Adrenal gland (tissue), 5 donors: ENCODE measurements around the gene KIF2A.

Source experiments
- CTCF ChIP-seq, 6 experiments: fragments of 450-650 bp in 4 of 6; fragments of 200-600 bp in 2 of 6; sonication (generic) in 1 of 6; IDR thresholded peaks; 1 replicate in 5 of 6; 2 replicates in 1 of 6; pipeline versions ENCODE4 v1.5.1 to v1.8.0; 2016 to 2021; ENCODE audit warnings: antibody characterized with exemption in 6 of 6, mild to moderate bottlenecking in 2 of 6, moderate library complexity in 1 of 6
- POLR2A ChIP-seq, 2 donors: fragments of 450-650 bp; IDR thresholded peaks; one replicate each; pipeline ENCODE4 v1.6.1; 2017; ENCODE audit warnings: antibody characterized with exemption in 2 of 2, mild to moderate bottlenecking in 2 of 2, moderate library complexity in 1 of 2
- donor health status: DM: no; HTN: no; CAD: no.

GRCh38 chr5:62375627-62376026 lies 69.6 kb downstream of the KIF2A start:
- TF ChIP-seq CTCF (IDR thresholded peaks at IDR 0.05) (no peak), POLR2A (IDR thresholded peaks at IDR 0.05) (no peak)
